T-helper 17 cell (primary cell): ENCODE results near the gene KLHL22. TPM values are rescaled to one million over a fixed set of nuclear protein-coding genes. Genes with fewer than 3 reads are reported as not detected.
"Not testable (repeated sequence)": the region's sequence is repeated elsewhere in the genome, so short reads cannot be mapped to it uniquely, and the experiment has no call there.

Experiments used
- ATAC-seq: fragments of 150-1000 bp; cut with Tn5 transposase; 2 replicates; pipeline ENCODE4 v1.10.0; 2021; ENCODE audit warnings: mild to moderate bottlenecking, moderate library complexity
- DNase-seq, 3 donors: peaks; one replicate each; pipeline versions ENCODE4 v3.0.0 to v3.0.0-alpha.2; 2020 to 2021
- H3K9me3 ChIP-seq: one replicate; pipeline ENCODE4 v1.7.0; 2013; ENCODE audit warnings: low read length, mild to moderate bottlenecking; ENCODE audit not compliant: control insufficient read depth, poor library complexity, severe bottlenecking
- H3K27ac Mint-ChIP-seq: one replicate; pipeline ENCODE4 v1.8.0; 2022; ENCODE audit warnings: mild to moderate bottlenecking, moderate library complexity, mixed read lengths
- H3K27me3 Mint-ChIP-seq: one replicate; pipeline ENCODE4 v1.8.0; 2022; ENCODE audit warnings: mixed read lengths
- H3K36me3 Mint-ChIP-seq: one replicate; pipeline ENCODE4 v1.8.0; 2022; ENCODE audit warnings: low read depth, mixed read lengths
- H3K4me1 Mint-ChIP-seq: one replicate; pipeline ENCODE4 v1.8.0; 2022; ENCODE audit warnings: mild to moderate bottlenecking, mixed read lengths
- H3K4me3 Mint-ChIP-seq: one replicate; pipeline ENCODE4 v1.8.0; 2022; ENCODE audit warnings: mild to moderate bottlenecking, moderate library complexity, mixed read lengths
- total RNA-seq, 4 donors: library from RNA in 2 of 4; stranded (reverse) in 2 of 4; gene quantifications; one replicate each; pipeline ENCODE4 v1.2.3 and lab custom pipeline; 2022 to 2026

The KLHL22 gene
- total RNA-seq, 2 donors from 2014 or later, result 28.1 to 33.1 TPM

DNA sequence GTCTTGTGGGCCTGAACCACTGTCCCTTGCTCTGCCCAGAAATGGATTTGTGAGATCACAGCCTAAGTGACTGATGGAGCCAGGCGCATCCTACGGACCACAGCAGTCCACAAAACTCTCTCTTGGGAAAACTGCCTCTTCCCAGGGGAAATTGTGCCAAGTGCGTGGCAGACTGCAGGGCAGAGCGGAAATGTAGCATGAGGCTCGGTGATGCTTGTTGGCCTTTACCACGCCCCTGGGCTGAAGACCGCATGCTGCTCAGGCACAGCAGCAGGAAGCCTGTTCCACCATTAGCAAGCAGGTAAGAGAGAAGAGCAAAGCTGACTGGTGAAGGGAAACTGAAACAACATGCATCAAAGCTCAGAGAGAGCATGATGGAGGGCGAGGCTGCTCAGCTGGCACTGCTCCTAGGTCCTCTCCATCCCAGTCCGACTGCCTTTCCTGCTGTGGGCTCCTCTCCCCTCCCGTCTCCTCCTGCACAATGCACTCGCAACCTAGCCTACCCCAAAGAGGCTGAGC lies 31.4 kb downstream of the KLHL22 start:
- ATAC-seq, result peak; percentile 88
- DNase-seq, result peak; percentile 36 to 43 (median 36)
- H3K4me1 Mint-ChIP-seq, result peaks cover 44% of the 10 kb centered on the region
- H3K27me3 Mint-ChIP-seq, result no peaks in the 10 kb centered on the region
- peaks cover 7% of the 10 kb centered on the region for H3K36me3 Mint-ChIP-seq
- H3K4me3 Mint-ChIP-seq, result peak overlapping the region; percentile 77
- peak overlapping the region; percentile 96 for H3K27ac Mint-ChIP-seq
- H3K9me3 ChIP-seq, result no peaks in the 10 kb centered on the region

DNA sequence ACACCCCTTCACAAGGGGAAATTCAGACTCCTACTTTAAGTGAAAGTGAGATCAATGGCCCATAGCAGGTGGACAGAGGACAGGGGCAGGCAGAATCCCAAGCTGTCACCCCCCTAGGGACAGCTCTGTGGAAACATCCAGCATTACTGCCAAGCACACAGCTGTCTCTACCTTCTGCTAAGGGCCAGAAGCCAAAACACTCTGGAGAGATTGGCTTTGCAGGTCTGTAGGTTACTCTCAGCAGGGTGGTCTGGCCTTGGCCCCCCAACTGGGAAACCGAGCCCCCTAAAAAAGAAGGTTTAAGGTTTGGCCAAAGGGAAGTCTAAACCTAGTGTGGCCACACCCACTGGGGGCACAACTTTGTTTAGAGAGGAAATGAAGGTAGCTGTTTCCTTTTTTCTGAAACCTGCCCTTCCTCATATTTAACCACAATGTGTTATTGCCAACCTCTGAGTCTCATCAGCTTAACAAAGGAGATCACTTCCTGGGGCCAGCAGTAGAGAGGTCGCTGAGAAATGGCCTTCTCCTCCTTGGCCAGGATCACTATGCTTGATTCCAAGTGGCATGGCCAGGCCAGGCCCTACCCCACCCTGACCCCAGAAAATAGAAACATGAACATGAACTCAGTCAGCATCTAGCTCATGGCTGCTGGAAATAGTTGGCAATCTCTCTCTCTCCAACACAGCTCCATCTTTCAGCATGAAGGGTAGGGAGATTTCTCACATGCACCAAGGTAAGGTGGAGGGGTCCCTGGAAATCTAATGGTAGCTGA lies 32.1 kb downstream of the KLHL22 start:
- H3K27me3 Mint-ChIP-seq, result no peaks in the 10 kb centered on the region

DNA sequence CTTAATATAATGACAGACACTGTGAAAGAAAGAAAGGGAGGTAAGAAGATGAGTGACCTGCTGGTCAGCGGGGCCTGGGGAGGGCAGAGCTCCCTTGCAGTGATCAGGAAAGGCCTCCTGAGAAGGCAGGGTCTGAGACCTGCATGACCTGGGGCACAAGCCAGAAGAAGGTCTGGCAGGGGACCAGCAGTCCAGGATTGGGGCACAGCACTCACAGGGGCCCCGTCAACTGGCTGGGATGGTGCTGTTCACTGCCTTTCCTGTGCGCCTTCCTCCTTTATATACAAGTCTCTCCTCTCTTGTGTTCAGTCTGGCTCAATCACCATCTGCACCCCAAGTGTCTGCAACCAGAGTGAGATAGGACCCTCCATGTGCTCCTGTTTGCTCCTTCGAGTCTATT lies 35.7 kb downstream of the KLHL22 start:
- Mint-ChIP-seq H3K4me3 (no peak overlapping the region), H3K27ac (peak overlapping the region; percentile 60), H3K36me3 (peaks cover 11% of the 10 kb centered on the region), H3K4me1 (peaks cover 41% of the 10 kb centered on the region), H3K27me3 (no peaks in the 10 kb centered on the region)
- ATAC-seq, result no peak
- H3K9me3 ChIP-seq, result no peaks in the 10 kb centered on the region
- DNase-seq, result no peak

More for the DNA sequence above, 32.1 kb downstream of the KLHL22 start:
- Mint-ChIP-seq H3K27ac (peak overlapping the region; percentile 96), H3K4me3 (peak overlapping the region; percentile 77), H3K4me1 (peaks cover 44% of the 10 kb centered on the region), H3K36me3 (peaks cover 6% of the 10 kb centered on the region)
- no peaks in the 10 kb centered on the region for H3K9me3 ChIP-seq
- no peak for DNase-seq
- ATAC-seq, result peak; percentile 77

DNA sequence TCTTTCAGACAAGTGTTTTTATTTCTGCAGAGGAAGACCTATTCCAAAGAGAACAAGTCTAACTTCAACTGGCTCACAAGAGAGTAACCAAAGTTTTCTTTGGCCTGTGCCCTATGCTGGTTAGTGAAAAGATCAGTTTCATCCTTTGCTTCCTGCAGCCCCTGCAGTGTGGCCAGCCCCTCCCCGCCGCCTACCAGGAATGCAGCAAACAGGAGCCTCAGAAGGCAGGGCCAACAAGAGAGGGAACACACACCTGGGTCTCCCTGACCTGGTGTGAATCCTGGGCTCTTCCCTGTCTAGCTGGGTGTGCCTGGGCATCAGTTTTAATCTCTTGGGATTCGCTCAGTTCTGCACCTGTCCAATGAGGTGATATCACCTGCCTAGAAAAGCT lies 36.4 kb downstream of the KLHL22 start:
- Mint-ChIP-seq H3K27ac (peak overlapping the region; percentile 60), H3K4me1 (peaks cover 35% of the 10 kb centered on the region), H3K4me3 (no peak overlapping the region), H3K36me3 (peaks cover 11% of the 10 kb centered on the region), H3K27me3 (no peaks in the 10 kb centered on the region)
- H3K9me3 ChIP-seq, result no peaks in the 10 kb centered on the region
- DNase-seq (no peak), ATAC-seq (no peak)

DNA sequence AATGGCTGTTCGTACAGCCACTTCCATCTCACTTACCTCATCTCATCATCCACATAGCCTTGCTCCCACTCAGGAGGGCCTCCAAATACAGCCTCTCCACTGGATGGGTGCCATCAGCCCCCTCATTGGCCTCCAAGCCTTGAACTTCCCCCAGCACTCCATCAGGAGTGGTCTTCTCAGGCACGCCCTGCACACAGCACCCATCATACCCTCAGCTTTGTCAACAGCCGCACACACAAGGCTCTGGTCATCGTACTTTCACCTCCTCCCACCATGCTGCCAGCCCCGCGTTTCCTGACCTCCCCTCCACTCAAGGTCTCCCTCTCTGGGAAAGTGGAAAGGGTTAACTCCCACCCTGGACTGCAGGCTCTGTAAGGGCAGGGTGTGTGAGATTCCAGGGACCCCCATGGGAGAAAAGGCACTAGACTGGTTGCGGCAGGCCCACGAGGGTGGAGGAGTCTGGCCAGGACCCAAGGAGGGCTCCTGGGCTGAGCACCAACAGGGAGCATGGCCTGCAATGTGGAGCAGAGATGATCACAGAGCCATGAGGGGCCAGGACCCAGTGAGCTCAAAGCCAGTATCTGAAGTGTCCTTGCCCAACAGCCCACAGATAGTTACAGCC lies 37.0 kb downstream of the KLHL22 start:
- Mint-ChIP-seq H3K27ac (peak overlapping the region; percentile 60), H3K4me3 (no peak overlapping the region), H3K27me3 (no peaks in the 10 kb centered on the region), H3K4me1 (peaks cover 30% of the 10 kb centered on the region), H3K36me3 (peaks cover 11% of the 10 kb centered on the region)
- ATAC-seq (no peak), DNase-seq (no peak)
- no peaks in the 10 kb centered on the region for H3K9me3 ChIP-seq

DNA sequence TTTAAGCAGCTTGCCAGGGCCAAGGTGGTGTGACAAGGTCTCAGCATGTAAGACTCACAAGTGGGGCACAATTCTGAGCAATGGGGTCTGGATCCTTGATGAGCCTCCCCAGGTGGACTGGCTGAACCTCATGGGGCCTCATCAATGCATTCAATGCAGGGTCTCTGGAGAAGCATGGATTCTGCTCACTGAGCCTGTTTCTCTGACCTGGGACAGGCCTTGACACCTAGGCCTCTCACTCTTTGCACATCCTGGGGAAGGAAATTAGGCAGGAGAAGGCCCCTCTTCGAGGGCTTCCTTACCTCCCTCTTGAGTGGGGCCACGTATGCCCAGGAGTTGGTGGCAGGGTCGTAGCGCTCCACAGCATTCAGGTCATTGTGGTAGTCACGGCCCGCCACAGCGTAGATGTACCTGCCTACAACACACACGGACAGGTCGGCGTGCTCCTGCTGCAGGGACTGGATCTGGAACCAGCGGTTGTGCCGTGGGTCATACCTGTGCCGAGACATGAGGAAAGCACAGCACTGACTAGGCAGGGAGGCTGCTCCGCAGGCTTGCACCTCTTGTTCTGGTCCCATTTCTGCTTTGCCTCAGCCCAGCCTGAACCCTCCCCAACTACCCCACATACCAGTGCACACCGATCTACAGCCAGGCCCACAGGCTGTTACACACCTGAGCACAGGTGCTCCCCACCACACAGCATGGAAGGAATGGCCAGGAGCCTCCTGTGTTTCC lies 37.9 kb downstream of the KLHL22 start:
- Mint-ChIP-seq H3K27ac (no peak overlapping the region), H3K27me3 (no peaks in the 10 kb centered on the region), H3K36me3 (peaks cover 11% of the 10 kb centered on the region), H3K4me1 (peaks cover 22% of the 10 kb centered on the region), H3K4me3 (no peak overlapping the region)
- no peaks in the 10 kb centered on the region for H3K9me3 ChIP-seq
- no peak for DNase-seq
- ATAC-seq, result no peak

DNA sequence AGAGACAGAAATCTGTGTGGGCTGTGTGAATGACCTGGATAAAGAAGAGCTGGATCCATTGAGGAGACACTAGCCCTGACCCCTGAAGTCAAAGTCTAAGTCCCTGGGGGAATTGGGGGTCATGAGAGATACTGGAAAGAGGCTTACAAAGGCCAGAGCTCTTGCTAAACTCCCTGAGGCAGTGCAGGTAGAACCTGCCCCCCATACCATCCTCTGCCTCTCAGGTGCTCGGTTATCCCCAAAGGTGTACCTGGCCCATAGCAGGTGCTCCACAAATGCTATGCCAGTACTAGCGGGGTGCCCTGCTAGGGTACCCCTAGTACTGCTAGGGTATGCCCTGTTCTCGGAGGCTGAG lies 38.9 kb downstream of the KLHL22 start:
- no peak for DNase-seq
- H3K27ac Mint-ChIP-seq, result peak overlapping the region; percentile 39
- no peak overlapping the region for H3K4me3 Mint-ChIP-seq
- no peaks in the 10 kb centered on the region for H3K27me3 Mint-ChIP-seq
- ATAC-seq, result no peak
- no peaks in the 10 kb centered on the region for H3K9me3 ChIP-seq
- peaks cover 11% of the 10 kb centered on the region for H3K36me3 Mint-ChIP-seq
- peaks cover 21% of the 10 kb centered on the region for H3K4me1 Mint-ChIP-seq

DNA sequence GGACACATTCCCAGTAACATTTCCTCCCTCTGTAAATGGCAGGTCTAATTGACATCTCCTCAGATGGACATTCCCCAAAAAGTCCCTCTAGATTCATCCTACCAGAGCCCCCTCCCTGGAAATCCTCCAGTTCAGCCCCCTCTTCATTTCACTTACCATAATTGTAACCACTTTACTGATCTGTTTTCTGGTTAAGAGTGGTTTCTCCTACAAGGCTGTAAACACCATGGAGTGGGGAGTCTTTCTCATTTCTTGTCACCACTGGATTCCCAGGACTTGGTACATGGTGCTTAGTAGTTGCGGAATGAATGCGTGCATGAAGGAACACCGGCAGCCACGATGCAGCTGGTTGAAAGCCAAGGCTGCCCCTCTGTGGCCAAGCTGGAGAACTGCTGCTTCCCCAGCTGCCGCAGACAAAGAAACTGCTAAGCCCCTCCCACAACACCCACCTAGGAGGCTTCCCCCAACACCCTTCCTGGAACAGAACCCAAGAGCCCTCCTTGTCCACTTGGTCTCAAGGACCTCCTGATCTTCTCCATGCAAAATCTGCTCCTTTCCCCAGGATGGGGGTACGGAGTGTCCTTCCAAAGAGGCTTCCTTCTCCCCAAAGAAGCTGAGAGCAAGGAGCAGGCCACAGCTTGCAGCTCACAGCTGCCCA lies 39.4 kb downstream of the KLHL22 start:
- ATAC-seq, result peak; percentile 99
- H3K9me3 ChIP-seq, result no peaks in the 10 kb centered on the region
- peak overlapping the region; percentile 50 for H3K4me3 Mint-ChIP-seq
- no peaks in the 10 kb centered on the region for H3K27me3 Mint-ChIP-seq
- H3K4me1 Mint-ChIP-seq, result peaks cover 21% of the 10 kb centered on the region
- peaks cover 11% of the 10 kb centered on the region for H3K36me3 Mint-ChIP-seq
- peak overlapping the region; percentile 39 for H3K27ac Mint-ChIP-seq
- DNase-seq, result peak; percentile 58 to 59 (median 59)

DNA sequence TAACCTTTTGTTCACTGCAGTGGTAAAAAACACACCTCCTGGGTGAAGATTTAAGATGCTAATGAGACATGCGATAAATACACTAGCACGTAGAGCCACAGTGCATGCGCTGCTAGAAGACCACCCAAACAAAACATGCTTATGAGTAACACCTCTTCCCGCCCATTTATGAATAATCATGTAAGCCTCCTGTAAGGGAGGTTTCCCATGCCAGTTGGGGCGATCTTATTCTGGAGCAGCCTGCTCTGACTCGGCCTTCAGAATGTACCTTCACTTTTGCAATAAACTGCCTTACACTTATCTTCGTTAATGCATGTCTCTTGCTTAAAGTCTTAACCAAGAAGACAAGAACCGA lies 39.9 kb downstream of the KLHL22 start:
- Mint-ChIP-seq H3K36me3 (peaks cover 11% of the 10 kb centered on the region), H3K4me3 (no peak overlapping the region), H3K4me1 (peaks cover 23% of the 10 kb centered on the region), H3K27ac (peak overlapping the region; percentile 39), H3K27me3 (no peaks in the 10 kb centered on the region)
- DNase-seq, result no peak
- no peak for ATAC-seq
- no peaks in the 10 kb centered on the region for H3K9me3 ChIP-seq

DNA sequence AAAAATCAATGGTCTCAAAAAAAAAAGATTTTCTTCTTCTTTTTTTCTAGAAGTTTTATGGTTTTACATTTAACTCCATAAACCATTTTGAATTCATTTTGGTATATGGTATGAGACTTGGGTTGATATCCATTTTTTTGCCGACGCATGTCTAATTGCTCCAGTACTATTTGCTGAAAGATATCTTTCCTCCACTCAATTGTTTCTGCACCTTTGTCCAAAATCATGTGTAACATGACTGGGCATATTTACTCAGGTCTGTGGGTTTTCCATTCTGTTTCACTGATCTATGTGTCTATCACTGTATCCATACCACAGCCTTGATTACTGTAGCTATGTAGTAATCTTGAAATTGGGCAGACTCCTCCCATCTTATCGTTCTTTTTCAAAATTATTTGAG lies 42.4 kb downstream of the KLHL22 start:
- no peak overlapping the region for H3K4me3 Mint-ChIP-seq
- peaks cover 3% of the 10 kb centered on the region for H3K36me3 Mint-ChIP-seq

DNA sequence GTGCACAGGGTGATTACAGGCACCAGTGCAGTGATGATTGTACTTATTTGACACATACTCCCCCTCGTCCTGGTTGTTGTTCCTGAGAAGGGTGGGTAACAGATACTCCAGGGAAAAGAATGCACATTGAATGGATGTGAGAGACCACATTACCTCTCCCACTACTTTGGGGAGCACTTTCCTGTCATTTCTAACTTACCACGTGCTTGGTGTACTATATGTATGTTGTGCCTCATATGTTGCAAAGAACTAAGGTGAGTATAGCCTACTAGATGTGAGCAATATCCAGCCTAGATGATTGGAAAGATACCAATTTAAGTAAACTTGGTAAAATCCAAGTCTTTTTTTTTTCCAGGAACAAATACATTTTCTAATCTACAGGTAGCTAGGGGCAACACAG lies 43.7 kb downstream of the KLHL22 start:
- ATAC-seq (no peak), DNase-seq (no peak)
- Mint-ChIP-seq H3K27me3 (no peaks in the 10 kb centered on the region), H3K27ac (no peak overlapping the region), H3K4me1 (peaks cover 12% of the 10 kb centered on the region), H3K36me3 (peaks cover 3% of the 10 kb centered on the region), H3K4me3 (no peak overlapping the region)
- no peaks in the 10 kb centered on the region for H3K9me3 ChIP-seq

More for the DNA sequence above, 42.4 kb downstream of the KLHL22 start:
- peaks cover 12% of the 10 kb centered on the region for H3K4me1 Mint-ChIP-seq
- DNase-seq (no peak), ATAC-seq (no peak)
- H3K27me3 Mint-ChIP-seq, result no peaks in the 10 kb centered on the region
- no peaks in the 10 kb centered on the region for H3K9me3 ChIP-seq
- no peak overlapping the region for H3K27ac Mint-ChIP-seq

DNA sequence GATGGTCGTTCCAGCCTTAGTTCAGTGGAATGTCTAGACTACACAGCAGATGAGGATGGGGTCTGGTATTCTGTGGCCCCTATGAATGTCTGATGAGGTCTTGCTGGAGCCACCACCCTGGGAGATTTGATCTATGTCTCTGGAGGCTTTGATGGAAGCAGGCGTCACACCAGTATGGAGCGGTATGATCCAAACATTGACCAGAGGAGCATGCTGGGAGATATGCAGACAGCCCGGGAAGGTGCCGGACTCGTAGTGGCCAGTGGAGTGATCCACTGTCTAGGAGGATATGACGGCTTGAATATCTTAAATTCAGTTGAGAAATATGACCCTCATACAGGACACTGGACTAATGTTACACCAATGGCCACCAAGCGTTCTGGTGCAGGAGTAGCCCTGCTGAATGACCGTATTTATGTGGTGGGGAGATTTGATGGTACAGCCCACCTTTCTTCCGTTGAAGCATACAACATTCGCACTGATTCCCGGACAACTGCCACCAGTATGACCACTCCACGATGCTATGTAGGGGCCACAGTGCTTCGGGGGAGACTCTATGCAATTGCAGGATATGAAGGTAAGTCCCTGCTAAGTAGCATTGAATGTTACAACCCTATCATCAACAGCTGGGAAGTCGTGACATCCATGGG lies 44.3 kb downstream of the KLHL22 start:
- ATAC-seq, H3K4me1 Mint-ChIP-seq, DNase-seq, H3K36me3 Mint-ChIP-seq, H3K27me3 Mint-ChIP-seq, H3K4me3 Mint-ChIP-seq, H3K9me3 ChIP-seq, H3K27ac Mint-ChIP-seq: not testable (repeated sequence)
